ENCODE data around the gene THADA.

- no peak for TF ChIP-seq CTCF (IDR thresholded peaks at IDR 0.05; ENCODE audit: insufficient read depth, low read length, poor library complexity, severe bottlenecking)
- TF ChIP-seq EZH2phosphoT487 (conservative IDR thresholded peaks at IDR 0.05; ENCODE audit: low read length): no peak
These were observed 77.1 kb downstream of the THADA start for GRCh38 chr2:43518718-43519117.
